Stimulated activated CD8-positive, alpha-beta memory T cell treated with anti-CD3 and anti-CD28 coated beads, Interleukin-7, amount 100 ng/mL, for 4 hours (primary cell): ENCODE results near the gene SOCS6.

Source experiments
- DNase-seq, 2 donors: peaks; one replicate each; pipeline ENCODE4 v3.0.0-alpha.2; 2020; ENCODE audit warnings: low read depth in 2 of 2

The SOCS6 gene

DNA sequence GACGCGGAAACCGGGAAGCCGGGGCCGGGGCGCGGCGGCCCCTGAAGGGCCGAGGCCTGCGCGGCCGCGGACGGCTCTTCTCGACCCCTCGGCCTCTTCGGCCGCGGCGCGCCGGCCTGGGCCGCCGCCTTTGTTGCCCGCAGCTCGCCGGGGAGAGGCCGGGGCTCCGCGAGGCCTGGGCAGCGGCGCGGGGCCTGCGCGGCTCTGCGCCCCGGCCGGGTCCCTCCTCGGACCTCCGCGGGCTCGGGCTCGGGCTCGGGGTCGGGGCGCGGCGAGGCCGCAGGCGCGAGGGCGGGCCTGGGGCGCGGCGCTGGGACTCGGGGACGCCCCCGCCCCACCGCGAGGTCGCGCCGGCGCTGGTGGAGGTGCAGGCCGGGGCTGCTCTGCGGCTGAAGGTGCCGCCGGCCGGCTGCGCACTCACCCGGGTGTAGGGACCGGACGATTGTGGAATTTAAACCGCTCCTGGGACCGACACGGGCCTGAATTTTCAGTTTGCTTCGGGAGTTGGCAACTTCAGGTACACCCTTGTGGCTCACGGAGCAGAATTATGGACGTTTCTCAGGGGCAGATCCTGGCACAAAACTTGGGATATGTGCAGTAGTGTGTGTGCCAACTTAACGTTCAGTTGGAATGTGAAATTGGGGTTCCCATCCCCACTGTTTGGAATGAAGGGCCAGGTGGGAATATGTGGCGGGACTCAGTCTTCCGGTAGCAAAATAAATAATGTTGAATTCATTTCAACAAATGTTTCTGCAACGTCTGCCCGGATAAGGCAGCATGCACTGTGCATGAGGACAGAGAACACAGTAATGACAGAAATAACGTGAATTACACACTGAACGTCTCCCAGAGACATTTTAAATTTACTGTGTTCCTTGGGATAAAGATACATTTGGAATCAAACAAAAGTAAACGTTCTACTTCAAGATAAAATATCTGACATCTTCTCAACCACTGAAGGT, 787 bp downstream of the SOCS6 start:
- peak in 1 of 2 donors; percentile 2 for DNase-seq

DNA sequence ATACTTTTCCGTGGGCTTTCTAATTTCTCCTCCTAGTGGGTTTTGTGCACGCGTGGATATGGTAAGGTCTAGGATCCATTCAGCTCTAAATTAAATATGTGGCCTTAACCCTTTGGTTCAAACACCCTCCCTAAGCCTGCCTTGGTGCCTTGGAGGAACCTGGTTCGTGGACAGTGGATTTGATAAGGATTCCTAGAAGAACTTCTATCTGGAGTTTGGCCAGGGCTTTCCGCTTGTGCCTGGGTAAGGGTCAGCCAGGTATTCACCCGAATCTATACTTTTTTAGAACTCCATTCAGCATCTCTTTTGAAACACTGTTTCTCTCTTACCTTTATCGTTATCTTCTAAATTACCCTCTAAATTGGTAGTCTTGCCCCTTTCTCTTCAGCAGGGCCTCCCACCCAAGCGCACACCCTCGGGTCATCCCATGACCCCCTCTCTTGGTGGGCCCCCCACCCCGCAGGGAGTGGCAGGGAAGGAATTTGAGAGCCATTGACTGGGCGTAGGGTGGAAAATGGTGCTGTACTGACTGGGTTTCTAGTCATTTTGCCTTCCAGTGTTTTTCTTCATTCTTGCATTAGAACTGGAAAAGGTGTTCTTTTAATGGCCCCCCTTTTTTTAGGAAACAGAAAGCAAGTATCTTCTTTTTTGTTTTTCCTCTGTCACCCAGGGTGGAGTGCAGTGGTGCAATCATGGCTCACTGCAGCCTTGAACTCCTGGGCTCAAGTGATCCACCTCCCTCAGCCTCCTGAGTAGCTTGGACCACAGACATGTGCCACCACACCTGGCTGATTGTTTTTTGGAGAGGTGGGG, 1.8 kb downstream of the SOCS6 start:
- DNase-seq: no peak

DNA sequence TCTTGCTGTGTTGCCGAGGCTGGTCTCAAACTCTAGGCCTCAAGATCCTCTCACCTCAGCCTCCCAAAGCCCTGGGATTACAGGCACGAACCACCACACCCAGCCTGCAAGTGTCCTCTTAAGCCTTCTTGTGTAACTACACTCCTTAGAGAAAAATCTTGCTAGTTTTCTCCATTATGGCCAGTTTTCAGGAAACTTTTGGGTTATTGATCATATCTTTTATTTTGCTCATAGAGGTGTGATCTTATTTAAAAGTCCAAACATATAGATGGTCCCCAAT, 2.4 kb downstream of the SOCS6 start:
- DNase-seq: no peak

DNA sequence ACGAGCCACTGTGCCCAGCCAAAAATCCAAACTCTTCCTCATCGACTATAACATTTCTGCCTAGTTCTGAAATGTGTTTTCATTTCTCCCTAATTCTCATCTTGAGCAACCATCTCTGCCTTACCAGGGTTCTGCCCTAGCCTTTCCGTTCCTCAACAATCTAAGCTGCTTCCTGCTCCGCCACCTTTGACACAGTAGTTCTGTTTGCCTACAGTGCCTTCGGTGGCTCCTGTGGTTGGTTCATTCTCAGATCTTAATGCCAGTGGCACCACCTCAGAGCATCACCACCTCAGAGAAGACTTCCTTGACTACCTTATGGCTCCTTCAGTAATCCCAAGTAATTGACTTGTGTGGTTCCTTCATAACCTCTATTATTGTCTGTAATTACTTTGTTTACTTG, 3.8 kb downstream of the SOCS6 start:
- DNase-seq: no peak

DNA sequence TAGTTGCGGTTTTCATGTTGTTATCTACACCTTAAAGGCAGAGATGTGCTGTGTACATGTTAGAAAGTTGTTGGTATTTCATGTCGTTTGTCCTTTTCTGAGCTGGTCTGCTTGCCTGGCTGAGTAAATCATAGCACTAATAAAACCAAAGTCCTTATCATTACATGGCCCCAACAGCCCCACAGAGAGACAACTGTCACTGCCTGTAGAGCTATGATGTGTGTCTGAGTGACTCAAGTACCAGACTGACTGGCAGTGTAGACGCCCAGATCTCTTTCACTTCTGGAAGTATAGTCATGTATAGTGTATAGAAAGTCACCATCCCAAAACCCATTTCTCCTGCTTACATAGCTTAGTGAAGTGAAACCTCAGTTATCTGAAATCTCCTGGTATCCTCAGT, 4.3 kb downstream of the SOCS6 start:
- no peak for DNase-seq

DNA sequence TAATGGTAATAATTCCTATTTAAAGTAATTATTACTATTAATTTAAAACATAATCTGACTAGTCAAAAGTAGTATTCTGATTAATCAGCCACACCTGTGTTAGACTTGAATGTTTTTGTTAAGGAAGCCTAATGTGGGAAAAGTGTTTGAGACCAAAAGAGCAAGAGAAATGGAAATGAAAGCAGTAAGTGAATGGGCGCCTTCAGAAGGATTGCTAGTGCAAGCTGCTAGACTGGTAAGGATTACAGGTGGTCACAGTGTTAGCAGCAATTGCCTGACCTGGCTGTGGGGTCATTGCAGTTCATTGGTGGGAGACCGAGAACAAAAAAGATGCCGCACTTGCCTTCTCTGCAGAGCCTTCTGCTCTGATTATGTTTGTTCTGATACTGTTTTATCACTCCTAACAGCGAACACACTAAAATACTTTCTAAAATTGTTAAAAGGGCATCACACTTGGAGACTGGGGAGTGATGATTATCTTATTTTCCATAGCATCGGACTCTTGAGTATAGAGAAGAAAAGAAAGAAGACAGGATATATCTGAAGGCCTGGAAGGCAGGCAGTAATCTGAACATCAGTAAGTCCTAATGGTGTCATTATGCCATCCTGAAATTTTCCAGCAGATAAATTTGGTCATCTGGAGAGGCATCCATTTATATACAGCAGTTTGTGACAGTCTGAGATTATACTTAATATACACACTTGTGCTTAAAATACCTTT, 5.8 kb downstream of the SOCS6 start:
- no peak for DNase-seq

DNA sequence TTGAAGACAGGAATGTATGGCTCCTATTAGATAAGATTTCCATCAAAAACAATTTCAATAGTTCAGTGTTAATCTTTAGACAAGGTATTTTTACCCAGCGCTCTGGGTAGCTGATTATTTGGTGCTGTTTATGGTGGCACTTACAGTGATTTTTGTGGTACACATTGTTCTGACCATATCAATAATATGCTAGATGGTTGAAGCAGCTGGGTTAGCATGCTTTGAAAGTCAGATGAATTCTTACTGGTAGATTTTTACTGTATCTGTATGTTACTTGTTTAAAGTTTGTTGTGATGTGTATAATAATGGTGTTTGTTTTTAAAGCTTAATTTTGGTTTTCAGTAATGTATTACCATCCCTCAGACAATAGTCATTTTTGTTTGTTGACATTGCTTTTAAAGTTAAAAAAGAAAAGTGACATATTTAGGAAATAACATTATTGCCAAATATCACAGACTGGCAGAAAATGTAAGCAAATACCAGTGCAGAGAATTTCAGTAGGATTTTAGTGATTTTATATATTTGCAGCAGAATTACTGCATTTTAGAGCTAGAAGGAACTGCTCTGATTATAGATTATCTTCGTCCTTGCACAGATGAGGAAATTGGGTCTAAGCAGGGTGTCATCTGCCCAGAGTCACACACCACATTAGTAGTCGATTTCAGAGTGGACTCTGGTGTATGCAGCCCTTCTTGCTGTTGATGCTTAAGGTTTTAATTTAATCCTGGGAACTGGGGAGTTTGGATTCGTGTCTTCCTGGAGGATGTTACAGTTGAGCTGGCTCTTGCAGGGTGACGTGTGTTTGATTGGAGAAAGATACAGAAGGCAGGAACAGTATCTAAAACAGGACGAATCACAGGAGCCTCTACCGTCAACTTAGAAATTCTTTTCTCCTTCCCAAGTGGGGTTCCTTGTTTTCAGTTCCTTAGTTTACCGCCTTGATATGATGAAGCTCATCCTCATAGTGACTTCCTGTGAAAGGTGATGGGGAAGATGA, 6.6 kb downstream of the SOCS6 start:
- DNase-seq: no peak

DNA sequence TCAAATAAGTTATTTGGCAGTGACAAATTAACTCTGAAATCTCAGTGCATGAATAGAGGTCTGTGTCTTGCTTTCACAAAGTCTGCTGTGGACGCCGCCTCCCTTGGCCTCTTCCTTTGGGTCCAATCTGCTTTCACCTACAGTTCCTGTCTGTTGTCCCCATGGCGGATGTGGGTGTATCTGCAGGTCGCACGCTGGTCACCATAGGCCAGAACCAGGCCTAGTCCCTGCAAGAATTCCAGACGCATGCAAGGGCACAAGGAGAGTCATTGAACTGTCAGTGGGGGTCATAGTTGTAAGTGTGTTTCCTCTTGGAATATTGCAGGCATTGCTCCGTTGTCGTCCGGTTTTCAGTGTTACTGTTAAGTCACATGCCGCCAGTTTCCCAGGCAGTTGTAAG, 7.4 kb downstream of the SOCS6 start:
- no peak for DNase-seq

DNA sequence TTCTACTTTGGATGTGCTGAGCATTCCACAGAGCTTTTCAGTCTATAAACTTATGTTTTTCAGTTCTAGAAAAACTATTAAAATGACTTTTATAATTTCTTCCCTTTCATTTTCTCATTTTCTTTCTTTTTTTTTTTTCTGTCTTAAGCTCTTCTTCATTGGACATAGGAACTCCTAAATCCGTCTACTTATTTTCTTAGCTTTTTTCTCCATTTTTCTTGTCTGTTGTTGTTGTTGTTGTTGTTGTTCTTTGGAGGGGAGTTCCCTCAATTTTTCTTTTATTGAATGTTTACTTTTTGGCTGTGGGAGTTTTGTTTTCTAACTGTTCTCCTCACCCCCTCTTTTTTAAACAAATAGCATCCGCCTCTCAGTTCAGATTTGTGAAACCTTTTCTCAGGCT, 7.9 kb downstream of the SOCS6 start:
- no peak for DNase-seq

DNA sequence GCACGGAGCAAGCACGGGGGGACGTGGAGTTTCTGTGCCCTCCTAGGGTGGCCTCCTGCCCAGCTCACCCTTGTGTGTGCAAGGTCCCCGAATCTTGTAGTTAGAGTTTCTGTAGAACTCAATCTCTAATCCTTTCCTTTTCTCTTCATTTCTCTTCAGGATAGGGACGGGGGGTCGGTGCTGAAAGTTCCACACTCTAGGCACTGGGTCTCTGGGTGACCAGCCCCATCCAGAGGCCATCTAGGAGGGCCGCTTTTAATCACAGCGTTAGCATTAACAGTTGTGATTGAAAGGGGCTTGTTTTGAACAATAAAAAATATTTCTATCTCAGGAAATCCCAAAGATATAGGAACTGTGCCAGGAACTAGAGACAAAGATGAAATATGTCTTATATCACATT, 10.5 kb downstream of the SOCS6 start:
- DNase-seq: no peak

DNA sequence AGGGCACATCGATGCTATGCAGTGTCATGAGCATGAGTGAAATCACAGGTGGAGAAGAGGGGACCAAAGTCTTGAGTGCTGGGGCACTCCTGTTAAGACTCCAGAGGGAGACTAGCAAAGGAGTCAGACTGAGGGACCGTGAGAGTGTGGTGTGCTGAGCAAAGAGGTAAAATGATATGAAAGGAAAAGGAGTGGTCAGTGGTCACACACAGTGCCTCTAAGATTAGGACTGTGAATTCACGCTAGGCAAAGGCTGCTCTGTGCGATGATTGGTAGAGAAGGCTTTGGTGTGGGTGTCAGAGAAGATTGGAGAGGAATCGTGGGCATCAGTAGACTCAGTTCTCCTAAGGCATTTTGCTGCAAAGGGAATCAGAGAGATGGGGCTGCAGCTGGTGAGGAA, 12.8 kb downstream of the SOCS6 start:
- DNase-seq: no peak

DNA sequence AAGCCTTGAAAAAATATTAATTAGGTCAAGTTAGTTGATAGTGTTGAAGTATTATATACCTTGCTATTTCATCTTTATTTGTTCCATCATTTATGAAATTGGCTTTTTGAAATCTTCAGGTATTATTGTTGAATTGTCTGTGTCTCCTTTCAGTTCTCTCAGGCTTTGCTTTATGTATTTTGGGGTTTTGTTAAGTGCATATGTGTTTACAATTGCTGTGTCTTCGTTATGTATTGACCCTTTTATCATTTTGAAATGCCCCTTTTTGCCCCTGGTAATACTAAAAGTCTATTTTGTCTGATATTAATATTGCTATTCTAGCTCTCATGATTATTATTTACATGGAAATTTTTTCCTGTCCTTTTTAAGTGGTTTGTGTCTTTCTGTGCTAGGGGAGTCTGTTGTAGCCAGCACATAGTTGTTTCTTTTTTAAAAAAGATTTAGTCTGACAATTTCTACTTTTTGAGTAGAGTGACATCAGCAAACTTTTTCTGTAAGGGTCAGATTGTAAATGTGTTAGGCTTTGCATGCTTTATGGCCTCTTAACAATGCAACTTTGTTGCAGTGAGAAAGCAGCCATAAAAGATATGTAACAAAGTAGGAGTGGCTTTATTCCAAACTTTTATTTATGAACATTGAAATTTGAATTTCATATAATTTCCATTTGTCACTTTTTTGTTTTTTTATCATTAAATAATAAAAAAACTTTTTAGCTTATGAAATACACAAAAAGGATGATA, 19.9 kb downstream of the SOCS6 start:
- DNase-seq: no peak

DNA sequence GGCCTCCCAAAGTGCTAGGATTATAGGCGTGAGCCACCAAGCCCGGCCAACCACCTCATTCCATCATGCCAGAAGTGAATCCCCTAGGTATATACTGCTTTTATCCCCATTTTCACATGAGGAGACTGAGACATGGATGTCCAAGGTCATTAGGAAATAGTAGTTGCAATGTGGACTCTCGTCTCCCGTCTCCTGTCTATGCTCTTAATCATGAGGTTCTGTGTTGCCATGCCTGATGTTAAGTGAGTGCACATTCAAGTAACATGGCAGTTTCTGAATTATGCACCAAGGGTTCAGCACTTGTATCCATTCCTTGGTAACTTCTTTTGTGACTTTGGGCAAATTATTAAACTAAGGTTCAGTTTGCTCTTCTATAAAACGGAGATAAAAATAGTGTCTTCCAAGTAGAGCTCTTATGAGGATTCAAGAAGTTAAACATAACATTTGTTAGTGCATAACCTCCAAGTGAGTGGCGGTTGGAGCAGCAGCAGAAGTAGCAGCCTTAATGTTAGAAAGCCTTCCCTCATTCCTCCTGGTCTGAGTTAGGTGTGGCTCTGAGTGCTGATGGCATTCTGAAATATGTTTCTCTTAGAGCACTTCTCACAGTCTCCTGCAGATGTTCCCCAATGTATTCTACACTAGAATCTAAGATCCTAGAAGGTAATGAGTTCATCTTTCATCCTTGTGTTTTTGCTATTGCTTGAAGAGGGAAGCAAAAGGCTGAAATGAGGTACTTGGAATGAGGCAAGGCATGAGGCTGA, 21.9 kb downstream of the SOCS6 start:
- no peak for DNase-seq

DNA sequence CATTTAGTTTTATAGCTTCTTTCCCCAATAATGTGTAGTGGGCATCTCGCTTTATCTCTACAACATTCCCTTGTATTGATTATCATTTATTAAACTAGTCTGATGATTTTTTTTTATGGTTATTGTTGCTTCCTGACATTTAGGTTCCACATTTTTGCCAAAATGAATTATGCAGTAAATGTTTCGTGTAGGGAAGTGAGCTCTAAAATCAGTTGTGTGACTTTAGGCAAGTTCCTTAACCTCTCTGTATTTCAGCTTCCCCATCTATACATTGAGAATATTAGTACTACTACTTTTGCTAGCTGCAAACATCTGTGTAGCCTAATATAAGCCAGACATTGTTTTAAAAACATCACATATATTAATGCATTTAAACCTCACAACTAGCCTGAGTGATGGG, 22.9 kb downstream of the SOCS6 start:
- no peak for DNase-seq

DNA sequence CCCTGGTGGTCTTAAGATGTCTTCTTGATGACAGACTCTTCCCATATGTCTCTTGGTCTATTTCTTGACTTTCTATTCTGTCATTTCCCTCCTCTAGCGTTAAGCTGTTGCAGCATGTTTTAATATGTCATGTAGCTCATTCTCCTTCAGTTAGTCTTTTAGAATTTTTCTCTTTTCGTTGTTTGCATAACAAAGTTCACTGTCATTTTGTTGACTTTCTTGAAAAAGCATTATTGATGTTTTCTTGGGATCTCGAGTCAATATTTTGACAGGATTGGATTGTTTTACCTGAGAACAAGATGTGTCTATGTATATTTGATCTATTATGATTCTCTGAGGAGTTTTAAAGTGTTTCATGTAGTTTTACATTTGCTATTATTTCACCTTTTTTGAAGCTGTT, 24.8 kb downstream of the SOCS6 start:
- no peak for DNase-seq

DNA sequence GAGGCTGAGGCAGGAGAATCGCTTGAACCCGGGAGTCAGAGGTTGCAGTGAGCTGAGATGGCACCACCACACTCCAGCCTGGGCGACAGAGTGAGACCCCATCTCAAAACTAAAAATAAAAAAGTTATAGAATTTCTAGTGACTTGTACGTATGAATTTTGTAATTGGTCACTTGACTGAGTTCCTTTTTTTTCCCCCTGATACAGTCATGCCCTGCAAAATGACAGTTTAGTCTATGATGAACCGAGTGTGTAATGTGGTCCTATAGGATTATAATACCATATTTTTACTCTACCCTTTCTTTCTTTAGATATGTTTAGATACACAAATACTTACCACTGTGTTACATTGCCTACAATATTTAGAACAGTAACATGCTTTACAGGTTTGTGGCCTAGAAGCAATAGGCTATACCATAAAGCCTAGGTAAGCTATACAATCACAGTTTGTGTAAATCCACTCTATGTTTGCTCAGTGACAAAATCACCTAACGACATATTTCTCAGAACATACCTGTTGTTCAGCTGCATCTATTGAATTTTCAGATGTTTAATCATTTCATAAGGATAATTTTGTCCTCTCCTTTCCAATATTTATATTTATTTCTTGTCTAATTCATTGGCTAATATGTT, 25.4 kb downstream of the SOCS6 start:
- DNase-seq: no peak

DNA sequence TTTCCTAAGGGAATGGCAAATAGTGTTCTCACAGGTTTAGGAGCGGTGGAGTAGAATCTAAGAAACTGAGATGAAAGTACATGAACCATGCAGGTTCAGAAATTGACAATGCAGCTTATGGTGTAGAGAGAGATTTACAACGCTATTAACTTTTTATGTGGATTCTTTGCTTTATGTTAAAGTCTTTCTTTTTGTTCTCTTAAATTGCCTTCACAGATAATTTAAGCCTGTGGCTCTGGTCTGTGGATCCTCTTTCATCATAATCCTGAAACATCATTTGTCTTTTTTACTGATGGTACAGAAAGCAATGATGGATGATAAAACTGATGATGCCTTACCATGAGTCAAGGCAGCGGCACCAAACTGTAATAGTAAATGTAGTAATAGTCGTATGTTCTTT, 30.3 kb downstream of the SOCS6 start:
- no peak for DNase-seq

DNA sequence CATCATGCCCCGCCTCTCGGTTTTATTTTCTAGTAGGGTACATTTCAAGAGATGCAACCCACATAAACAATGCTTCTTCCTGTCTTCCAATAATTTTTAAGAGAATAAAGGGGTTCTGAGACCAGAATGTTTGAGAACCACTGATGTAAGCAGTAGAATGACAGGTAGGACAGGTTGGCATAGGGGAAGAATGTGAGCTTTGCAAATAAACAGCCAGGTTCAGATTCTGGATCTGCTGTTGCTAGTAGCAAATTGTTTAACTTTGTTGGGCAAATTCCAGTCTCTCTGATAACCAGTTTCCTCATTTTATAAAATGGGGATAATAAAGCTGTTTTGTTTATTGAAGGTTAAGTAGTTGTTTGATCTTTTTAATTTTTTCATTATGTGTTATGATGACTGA, 32.8 kb downstream of the SOCS6 start:
- no peak for DNase-seq

DNA sequence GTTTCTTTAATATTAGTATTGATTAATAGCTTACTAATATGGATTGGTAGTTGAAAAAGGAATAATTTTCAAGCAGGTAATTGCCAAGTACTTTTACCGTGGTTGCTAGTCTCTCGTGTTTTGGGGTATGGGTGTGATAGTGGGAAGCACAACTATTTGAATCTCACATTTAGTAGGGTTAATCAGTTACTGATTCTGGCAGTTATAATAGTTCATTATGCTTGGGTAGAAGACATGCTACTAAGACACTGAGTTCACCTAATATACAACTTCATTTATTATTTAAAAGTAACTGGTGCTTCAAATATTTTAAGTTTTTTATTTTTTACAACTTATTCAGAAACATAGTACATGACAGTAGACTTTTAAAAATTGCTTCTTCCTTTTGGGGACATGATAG, 33.5 kb downstream of the SOCS6 start:
- DNase-seq: no peak
